Measurements from ENCODE around the gene FGGY.
A peak's percentile ranks its signal among the peaks of the same experiment; 100 is the strongest.
"Not testable (repeated sequence)": the region's sequence is repeated elsewhere in the genome, so short reads cannot be mapped to it uniquely, and the experiment has no call there.

FGGY gene

DNA sequence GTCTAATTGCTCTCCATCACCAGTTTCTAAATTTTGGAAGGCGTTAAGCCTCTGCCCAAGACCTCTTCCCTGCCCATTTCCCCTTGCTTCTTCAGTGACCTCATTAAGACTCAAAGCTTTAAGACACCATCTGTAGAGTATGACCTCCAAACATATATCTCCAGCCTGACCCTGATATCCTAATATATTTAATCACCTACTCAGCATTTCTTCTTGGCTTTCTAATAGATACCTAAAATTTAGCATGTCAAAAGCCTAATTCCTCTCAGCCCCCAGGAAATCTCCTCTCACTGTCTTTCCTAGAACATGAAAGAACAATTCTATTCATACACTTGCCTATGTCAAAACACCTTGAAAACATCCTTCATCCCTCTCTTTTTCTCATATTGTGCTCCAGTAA lies 282.3 kb downstream of the FGGY start:
- DNase-seq (ENCODE audit: insufficient read length, low spot score), result no peak
- no peak for FAIRE-seq
- no peak for TF ChIP-seq POLR2A (IDR thresholded peaks at IDR 0.05; ENCODE audit: low read depth, low read length)

DNA sequence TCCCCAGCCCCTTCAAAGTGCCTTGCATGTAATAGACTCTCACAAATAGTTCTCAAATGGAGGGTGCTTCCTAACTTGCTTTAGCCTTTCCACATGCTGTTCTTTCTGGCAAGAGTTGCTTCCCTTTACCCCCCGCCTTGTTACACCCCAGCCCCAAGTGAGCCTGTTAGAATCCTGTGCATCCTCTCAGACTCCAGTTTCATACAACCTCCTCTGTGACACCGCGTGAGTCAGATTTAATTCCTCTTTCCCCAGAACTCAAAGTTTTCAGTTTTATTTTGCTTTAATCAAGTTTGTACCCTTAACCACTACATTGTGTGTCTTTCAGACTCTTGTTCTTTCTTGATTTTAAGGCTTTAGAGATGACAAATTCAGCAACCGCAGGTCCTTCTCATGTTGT lies 283.4 kb downstream of the FGGY start:
- no peak for FAIRE-seq
- no peak for TF ChIP-seq POLR2A (IDR thresholded peaks at IDR 0.05; ENCODE audit: low read depth, low read length)
- DNase-seq (ENCODE audit: insufficient read length, low spot score), result no peak

DNA sequence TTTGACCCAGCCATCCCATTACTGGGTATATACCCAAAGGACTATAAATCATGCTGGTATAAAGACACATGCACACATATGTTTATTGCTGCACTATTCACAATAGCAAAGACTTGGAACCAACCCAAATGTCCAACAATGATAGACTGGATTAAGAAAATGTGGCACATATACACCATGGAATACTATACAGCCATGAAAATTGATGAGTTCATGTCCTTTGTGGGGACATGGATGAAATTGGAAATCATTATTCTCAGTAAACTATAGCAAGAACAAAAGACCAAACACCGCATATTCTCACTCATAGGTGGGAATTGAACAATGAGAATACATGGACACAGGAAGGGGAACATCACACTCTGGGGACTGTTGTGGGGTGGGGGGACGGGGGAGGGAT lies 295.5 kb downstream of the FGGY start:
- not testable (repeated sequence) for FAIRE-seq; DNase-seq (ENCODE audit: insufficient read length, low spot score)

DNA sequence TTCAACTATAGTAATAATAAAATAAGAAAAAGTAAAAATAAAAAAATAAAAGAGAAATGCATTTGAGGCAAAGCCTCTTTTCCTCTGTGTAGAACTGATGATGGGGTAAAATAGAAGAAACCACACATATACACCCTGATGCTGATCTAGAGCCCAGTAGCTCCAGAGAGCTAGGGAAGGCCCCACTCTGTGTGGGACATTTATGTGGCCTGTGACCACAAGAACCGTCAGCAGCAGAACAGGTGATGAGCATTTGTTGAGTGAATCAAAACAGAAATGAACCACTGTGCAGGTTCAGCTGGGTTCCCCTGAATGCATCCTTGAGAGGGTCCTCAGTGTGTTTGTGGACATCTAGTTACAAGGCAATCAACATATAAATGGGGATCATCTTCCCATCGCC lies 296.0 kb downstream of the FGGY start:
- FAIRE-seq, result no peak
- no peak for DNase-seq (ENCODE audit: insufficient read length, low spot score)
- no peak for TF ChIP-seq POLR2A (IDR thresholded peaks at IDR 0.05; ENCODE audit: low read depth, low read length)

DNA sequence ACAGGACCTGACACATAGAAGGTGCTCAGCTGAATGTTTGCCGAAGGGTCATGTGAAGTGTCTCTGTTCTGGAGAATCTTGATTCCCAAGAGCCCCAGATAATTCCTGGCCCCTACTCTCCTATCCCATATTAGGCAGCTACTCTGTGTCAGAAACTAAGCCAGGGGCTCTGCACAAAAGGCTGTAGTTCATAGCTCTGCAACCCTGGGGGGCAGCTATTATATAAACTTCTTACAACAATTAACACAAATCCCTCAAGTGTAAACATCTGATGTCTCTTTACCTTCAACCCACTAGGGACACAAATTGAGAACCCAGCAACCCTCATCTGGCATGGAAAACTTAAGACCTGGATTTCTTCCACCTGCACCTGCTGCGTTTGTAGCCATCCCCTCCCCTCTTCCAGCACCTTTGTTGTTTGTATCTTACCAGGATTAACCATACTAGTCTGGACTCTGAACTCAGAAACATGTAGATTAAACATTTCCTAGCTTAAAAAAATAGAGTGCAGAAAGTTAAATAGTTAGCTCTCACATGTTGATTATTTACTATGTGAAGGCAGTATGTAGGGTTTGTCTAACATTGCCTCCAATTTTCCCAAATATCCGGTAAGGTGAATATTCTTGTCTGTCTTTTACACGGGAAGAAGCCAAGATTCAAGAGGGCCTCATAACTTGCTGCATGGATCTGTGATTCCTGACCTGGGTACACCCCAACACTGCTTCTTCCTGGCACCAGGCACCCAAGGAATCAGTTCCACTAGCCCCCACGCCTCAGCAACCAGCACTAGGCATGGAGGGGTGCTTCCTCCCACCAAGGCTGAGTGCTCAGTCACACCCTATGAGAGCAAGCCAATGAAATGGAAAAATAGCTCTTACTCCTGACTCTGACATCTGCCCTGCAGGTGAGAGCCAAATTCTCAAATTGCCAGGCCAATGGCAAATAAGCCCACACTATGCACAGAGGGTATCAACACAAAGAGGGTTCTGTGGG lies 297.2 kb downstream of the FGGY start:
- no peak for FAIRE-seq
- DNase-seq (ENCODE audit: insufficient read length, low spot score), result no peak
- TF ChIP-seq POLR2A (IDR thresholded peaks at IDR 0.05; ENCODE audit: low read depth, low read length), result no peak

DNA sequence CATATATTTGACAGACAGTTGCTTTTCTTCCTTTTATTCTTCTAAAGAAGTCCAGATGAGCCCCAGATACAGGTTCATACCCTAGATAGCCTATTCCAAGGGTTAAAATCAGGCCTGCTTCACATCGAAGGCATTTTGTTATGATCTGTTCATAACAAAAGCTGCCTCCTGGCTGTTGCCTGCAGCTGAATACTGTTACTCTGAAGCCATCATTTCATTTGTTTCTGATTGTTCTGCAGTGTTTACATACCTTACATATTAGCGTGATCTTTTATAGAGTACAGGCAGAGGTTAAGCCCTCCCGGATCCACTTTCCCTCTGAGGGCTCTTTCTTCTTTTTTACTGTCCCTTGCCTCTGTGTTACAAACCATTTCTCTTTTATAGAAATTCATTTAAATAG lies 298.9 kb downstream of the FGGY start:
- no peak for TF ChIP-seq POLR2A (IDR thresholded peaks at IDR 0.05; ENCODE audit: low read depth, low read length)
- peak; percentile 41 for FAIRE-seq
- no peak for DNase-seq (ENCODE audit: insufficient read length, low spot score)

DNA sequence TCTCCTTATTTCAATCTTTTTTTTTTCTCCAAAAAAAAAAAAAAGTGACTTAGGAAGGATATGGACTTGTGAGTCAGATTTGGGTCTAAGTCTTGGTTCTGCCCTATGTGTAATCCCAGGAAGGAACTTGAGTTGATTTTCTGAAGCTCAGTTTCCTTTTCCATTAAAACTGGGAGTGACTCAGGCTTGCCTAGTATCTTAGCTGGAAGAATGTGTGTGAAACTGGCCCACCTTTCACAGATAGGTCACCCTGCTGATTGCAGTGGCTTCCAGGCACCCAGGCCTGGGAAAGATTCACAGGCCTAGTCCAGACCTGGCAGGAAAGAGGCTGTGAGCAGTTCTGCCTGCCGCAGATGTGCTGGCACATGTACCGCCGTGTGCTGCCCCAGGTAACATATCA lies 299.5 kb downstream of the FGGY start:
- no peak for TF ChIP-seq POLR2A (IDR thresholded peaks at IDR 0.05; ENCODE audit: low read depth, low read length)
- DNase-seq (ENCODE audit: insufficient read length, low spot score) (peak; percentile 5), FAIRE-seq (peak; percentile 78)

DNA sequence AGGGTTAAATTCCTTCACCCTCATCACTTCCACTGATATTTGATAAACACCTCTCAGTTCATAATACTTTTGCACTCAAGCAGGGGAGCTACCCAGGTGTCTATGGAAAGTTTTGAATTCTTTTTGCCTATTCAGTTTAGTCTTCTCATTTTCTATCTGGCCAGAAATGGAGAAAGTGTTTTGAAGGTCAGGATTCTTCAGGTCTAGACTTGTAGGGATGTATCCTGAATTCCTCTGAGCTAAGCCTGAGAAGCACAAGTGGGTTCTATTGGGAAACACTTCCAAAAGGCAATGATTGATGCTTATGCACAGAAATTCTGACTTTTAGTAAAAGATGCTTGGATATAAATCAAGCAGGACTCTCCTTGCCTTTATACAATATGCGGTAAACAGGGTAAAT lies 300.1 kb downstream of the FGGY start:
- no peak for DNase-seq (ENCODE audit: insufficient read length, low spot score)
- no peak for FAIRE-seq

DNA sequence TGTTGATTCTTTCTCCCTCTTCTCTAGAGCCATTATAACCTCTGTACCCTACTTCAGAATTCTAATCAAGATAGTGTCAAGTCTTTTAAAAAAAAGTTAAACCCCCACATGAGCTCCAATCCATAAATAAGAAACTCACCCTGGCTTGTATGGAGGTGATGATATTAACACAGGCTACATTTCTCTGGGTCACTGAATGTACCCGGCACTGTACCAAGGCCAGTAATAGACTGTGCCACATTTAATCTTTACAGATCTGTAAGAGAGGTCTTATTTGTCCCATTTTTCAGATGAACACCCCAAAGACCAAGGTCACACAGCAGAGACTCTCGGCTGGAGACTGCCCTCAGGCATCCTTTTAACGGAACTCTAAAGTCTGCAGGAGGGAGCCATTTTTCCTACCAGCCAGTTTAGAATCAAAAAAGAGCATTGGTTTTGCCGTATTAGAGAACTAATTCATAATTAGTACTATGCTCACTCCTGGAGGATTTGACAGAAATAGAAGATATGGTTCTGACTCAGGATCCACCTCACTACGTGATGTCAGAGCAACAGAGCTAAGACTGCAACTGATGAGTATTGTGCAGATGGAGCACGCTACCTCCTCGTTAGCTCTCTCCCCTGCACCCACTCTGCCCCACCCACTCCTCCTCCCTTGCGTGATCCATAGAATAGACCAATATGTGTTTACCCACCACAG lies 300.7 kb downstream of the FGGY start:
- DNase-seq (ENCODE audit: insufficient read length, low spot score) (no peak), FAIRE-seq (no peak)
- TF ChIP-seq POLR2A (IDR thresholded peaks at IDR 0.05; ENCODE audit: low read depth, low read length), result no peak

More for the DNA sequence above, 300.1 kb downstream of the FGGY start:
- TF ChIP-seq POLR2A (IDR thresholded peaks at IDR 0.05; ENCODE audit: low read depth, low read length), result no peak

DNA sequence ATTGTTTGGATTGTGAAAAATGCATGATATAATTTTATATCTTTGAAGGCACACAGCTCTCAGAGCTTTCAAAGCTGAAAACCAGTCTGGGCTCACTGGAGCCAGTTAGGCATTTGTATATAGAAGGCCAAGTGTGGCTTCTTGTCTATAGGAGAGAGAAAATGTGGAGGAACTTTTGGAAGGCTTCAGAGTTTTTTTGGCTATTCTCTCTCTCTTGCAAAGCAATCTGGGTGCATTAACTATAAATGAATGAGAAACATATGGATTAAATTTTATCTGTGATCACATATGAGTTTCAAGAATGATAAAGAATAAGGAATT lies 301.2 kb downstream of the FGGY start:
- no peak for TF ChIP-seq POLR2A (IDR thresholded peaks at IDR 0.05; ENCODE audit: low read depth, low read length)
- DNase-seq (ENCODE audit: insufficient read length, low spot score), result no peak
- FAIRE-seq, result no peak

DNA sequence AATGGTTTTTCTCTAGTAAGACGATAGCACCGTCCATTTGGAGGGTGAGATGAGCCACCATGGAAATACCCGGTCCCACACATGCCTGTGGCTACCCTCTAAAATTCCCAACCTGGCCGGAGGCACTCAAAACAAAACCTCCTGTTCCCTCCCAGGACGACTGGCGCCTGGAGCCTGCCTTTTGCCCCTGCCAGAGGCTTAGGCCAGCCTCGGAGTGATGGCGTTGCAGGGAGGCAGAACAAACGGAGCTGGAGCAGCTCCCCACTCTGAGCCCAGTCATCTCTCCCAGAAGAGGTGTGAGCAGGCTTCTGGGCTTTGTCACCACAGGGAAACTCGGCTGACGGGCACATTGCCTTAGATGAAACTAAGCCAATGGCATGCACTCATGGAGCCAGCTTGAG lies 304.1 kb downstream of the FGGY start:
- no peak for FAIRE-seq
- no peak for TF ChIP-seq POLR2A (IDR thresholded peaks at IDR 0.05; ENCODE audit: low read depth, low read length)
- peak; percentile 28 for DNase-seq (ENCODE audit: insufficient read length, low spot score)

DNA sequence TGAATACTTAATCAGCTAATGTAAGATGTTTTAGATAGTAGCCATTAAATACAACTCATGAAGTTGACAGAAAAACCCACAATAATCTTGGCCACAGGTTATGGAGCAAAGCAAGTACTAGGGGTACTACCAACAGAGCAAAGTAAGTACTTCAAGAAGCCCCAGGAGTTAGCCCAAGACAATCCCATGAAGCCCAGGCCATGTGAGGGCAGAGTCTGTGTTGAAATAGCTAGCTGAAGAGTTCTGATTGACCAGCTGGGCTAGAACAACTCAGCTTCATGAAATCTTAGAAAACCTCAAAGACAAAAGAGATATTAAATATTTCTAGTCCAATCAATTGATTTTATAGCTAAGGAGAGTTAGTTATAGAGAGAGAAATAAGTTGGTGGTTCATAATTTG lies 304.9 kb downstream of the FGGY start:
- FAIRE-seq, result no peak
- DNase-seq (ENCODE audit: insufficient read length, low spot score), result no peak
- no peak for TF ChIP-seq POLR2A (IDR thresholded peaks at IDR 0.05; ENCODE audit: low read depth, low read length)

DNA sequence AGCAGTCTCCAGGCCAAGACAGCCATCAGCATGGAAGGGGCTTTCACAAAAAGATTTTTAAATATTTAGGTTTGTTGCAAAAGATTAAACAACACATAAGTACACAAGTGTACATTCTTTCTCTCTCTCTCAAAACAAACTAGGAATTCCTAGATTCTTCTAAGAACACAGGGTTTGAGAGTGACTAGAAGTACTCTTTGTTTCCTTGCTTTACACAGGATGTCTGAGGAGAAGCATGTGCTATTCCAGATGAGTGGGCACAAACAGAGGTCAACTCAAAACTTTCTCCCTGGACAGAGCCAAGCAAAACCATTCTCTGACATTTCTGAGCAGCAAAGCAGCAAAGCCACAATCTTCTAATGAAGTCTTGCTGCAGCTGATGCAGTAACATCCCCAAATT lies 307.3 kb downstream of the FGGY start:
- DNase-seq (ENCODE audit: insufficient read length, low spot score) (no peak), FAIRE-seq (no peak)

DNA sequence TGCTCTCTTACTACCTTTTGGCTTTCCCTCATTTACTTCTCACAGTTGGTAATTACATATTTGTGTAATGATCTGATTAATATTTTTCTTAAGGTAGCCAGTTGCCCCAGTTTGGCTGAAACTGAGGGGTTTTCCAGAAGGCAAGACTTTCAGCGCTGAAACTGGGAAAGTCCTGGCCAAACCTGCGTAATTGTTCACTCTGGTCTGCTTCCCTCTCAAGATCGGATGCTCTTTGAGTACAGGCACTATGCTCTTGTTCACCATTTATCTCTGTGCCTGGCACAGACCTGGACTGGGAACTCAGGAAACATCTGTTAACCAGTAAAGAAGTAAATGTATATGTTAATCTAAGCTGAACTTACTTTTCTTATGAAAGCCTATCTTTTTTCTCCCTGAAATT lies 308.3 kb downstream of the FGGY start:
- no peak for DNase-seq (ENCODE audit: insufficient read length, low spot score)
- no peak for FAIRE-seq
- TF ChIP-seq POLR2A (IDR thresholded peaks at IDR 0.05; ENCODE audit: low read depth, low read length), result no peak

More for the DNA sequence above, 307.3 kb downstream of the FGGY start:
- TF ChIP-seq POLR2A (IDR thresholded peaks at IDR 0.05; ENCODE audit: low read depth, low read length), result no peak

DNA sequence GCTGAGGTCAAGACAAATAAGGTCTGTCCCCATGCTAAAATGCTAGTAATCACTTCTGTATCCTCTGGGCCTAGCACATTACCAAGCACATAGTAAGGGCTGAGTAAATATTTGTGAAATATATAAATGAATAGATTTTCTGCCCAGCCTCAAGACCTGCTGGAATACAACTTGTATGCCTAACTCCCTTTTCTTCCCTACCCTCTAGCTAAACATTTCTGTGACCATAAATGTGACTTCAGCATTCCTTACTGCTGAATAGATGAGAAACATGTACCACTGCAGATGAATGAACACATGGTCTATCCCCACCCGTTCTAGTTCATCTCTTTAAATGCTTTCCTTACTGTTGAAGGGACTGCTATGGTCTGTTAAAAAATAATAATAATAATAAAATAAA lies 308.9 kb downstream of the FGGY start:
- FAIRE-seq (no peak), DNase-seq (ENCODE audit: insufficient read length, low spot score) (no peak)
- TF ChIP-seq POLR2A (IDR thresholded peaks at IDR 0.05; ENCODE audit: low read depth, low read length), result no peak
